Lower leg skin (tissue), 4 donors: ENCODE results near the gene BTBD10. TPM values are rescaled to one million over a fixed set of nuclear protein-coding genes. Genes with fewer than 3 reads are reported as not detected.

Source experiments
- DNase-seq, 2 donors: peaks; one replicate each; pipeline ENCODE4 v3.0.0-alpha.2; 2019; ENCODE audit warnings: low spot score in 2 of 2
- H3K4me3 ChIP-seq: fragments of 200-600 bp; sonication (generic); 2 replicates; pipeline ENCODE4 v1.5.1; 2017; ENCODE audit warnings: mild to moderate bottlenecking, low read depth; ENCODE audit not compliant: poor library complexity, severe bottlenecking
- CTCF ChIP-seq, 3 donors: fragments of 450-650 bp; IDR thresholded peaks; one replicate each; pipeline ENCODE4 v1.5.1; 2016; ENCODE audit warnings: antibody characterized with exemption in 3 of 3, mild to moderate bottlenecking in 3 of 3, moderate library complexity in 2 of 3
- POLR2A ChIP-seq, 2 donors: fragments of 450-650 bp; IDR thresholded peaks; one replicate each; pipeline ENCODE4 v1.6.1; 2016 to 2017; ENCODE audit warnings: antibody characterized with exemption in 2 of 2, mild to moderate bottlenecking in 1 of 2, moderate library complexity in 1 of 2
- WGBS, 2 donors: methylation state at CpG; one replicate each; pipeline ENCODE4 v1.1.5; 2018; 5-methylcytosine and 5-hydroxymethylcytosine counted together
- intact Hi-C: fragments of 100-400 bp; cut with DNase I; formaldehyde crosslinking; loops from one replicate; pipeline ENCODE4 v1.15.0; 2023; ENCODE audit warnings: low total_unique reads
- total RNA-seq, 4 donors: library from RNA; depleted of rRNA; stranded (reverse); fragments of >200 nt; gene quantifications; one replicate each; pipeline ENCODE4 v1.1.0, GENCODE V29; 2016

Gene BTBD10
- total RNA-seq, 4 donors from 2014 or later, result 32.2 to 41.0 (median 35.7) TPM

GRCh38 chr11:13373216-13373615 lies 89.8 kb downstream of the BTBD10 start:
- 79 to 91% methylated on average over 2 of the region's 2 CpGs for WGBS, 2 donors
- no peak for TF ChIP-seq CTCF (IDR thresholded peaks at IDR 0.05)
- TF ChIP-seq POLR2A (IDR thresholded peaks at IDR 0.05), result no peak

GRCh38 chr11:13368041-13368446 lies 95.0 kb downstream of the BTBD10 start:
- DNase-seq, result no peak
- H3K4me3 ChIP-seq, result no peak overlapping the region
- WGBS, 2 donors, result 73 to 83% methylated on average over 5 of the region's 5 CpGs
- no peak for TF ChIP-seq POLR2A (IDR thresholded peaks at IDR 0.05)
- TF ChIP-seq CTCF (IDR thresholded peaks at IDR 0.05), result no peak
- intact Hi-C loops, result no loop called here

More at GRCh38 chr11:13373216-13373615, 89.8 kb downstream of the BTBD10 start:
- no peak for DNase-seq
- intact Hi-C loops, result no loop called here
- H3K4me3 ChIP-seq, result no peak overlapping the region

GRCh38 chr11:13367115-13367514 lies 95.9 kb downstream of the BTBD10 start:
- TF ChIP-seq CTCF (IDR thresholded peaks at IDR 0.05) (no peak), POLR2A (IDR thresholded peaks at IDR 0.05) (no peak)

GRCh38 chr11:13366266-13367026 lies 96.6 kb downstream of the BTBD10 start:
- intact Hi-C loops, result no loop called here
- no peak overlapping the region for H3K4me3 ChIP-seq
- TF ChIP-seq CTCF (IDR thresholded peaks at IDR 0.05) (no peak), POLR2A (IDR thresholded peaks at IDR 0.05) (no peak)
- WGBS, 2 donors, result 92 to 96% methylated on average over 7 of the region's 7 CpGs
- DNase-seq, result no peak

More at GRCh38 chr11:13367115-13367514, 95.9 kb downstream of the BTBD10 start:
- no peak overlapping the region for H3K4me3 ChIP-seq
- no peak for DNase-seq
- 94 to 96% methylated on average over 4 of the region's 4 CpGs for WGBS, 2 donors
- intact Hi-C loops, result no loop called here

- intact Hi-C loops, result no loop called here
- no peak overlapping the region for H3K4me3 ChIP-seq
- 79 to 80% methylated on average over 2 of the region's 2 CpGs for WGBS, 2 donors
- TF ChIP-seq CTCF (IDR thresholded peaks at IDR 0.05) (no peak), POLR2A (IDR thresholded peaks at IDR 0.05) (no peak)
- no peak for DNase-seq
Measured at GRCh38 chr11:13364388-13364787, 98.6 kb downstream of the BTBD10 start.
